Nephron progenitor cell (in vitro differentiated cells): ENCODE data around the gene PTBP1.

Source experiments
- DNase-seq: peaks from one replicate; pipeline ENCODE4 v3.0.0; 2021
- H3K27ac Mint-ChIP-seq: 2 replicates; pipeline ENCODE4 v1.8.0; 2021; ENCODE audit warnings: mild to moderate bottlenecking, moderate library complexity, mixed read lengths
- H3K27me3 Mint-ChIP-seq: 2 replicates; pipeline ENCODE4 v1.8.0; 2021; ENCODE audit warnings: mild to moderate bottlenecking, low read depth, mixed read lengths; ENCODE audit not compliant: poor library complexity
- H3K36me3 Mint-ChIP-seq: 2 replicates; pipeline ENCODE4 v1.8.0; 2021; ENCODE audit warnings: low read depth, mixed read lengths
- H3K4me1 Mint-ChIP-seq: 2 replicates; pipeline ENCODE4 v1.8.0; 2021; ENCODE audit warnings: mixed read lengths
- H3K4me3 Mint-ChIP-seq: 2 replicates; pipeline ENCODE4 v1.8.0; 2021; ENCODE audit warnings: mild to moderate bottlenecking, moderate library complexity, mixed read lengths
- H3K9me3 Mint-ChIP-seq: 2 replicates; pipeline ENCODE4 v1.8.0; 2021; ENCODE audit warnings: mild to moderate bottlenecking, moderate library complexity, mixed read lengths
- CTCF ChIP-seq: fragments of 200-600 bp; sonication (generic); IDR thresholded peaks from 2 replicates; pipeline ENCODE4 v1.5.0; 2021; ENCODE audit warnings: antibody characterized with exemption

PTBP1 gene

GRCh38 chr19:797528-798414, 519 bp downstream of the PTBP1 start:
- peak overlapping the region; percentile 96 for H3K4me3 Mint-ChIP-seq
- peaks cover 51% of the 10 kb centered on the region for H3K4me1 Mint-ChIP-seq
- no peaks in the 10 kb centered on the region for H3K9me3 Mint-ChIP-seq
- peak; percentile 85 for DNase-seq
- peaks cover 11% of the 10 kb centered on the region for H3K36me3 Mint-ChIP-seq
- no peaks in the 10 kb centered on the region for H3K27me3 Mint-ChIP-seq
- H3K27ac Mint-ChIP-seq = peak overlapping the region; percentile 96
- TF ChIP-seq CTCF = no peak

- no peaks in the 10 kb centered on the region for H3K27me3 Mint-ChIP-seq
- H3K9me3 Mint-ChIP-seq = no peaks in the 10 kb centered on the region
- H3K4me3 Mint-ChIP-seq = peak overlapping the region; percentile 96
- peak overlapping the region; percentile 98 for H3K27ac Mint-ChIP-seq
- no peak for TF ChIP-seq CTCF
- DNase-seq = no peak
- H3K4me1 Mint-ChIP-seq = peaks cover 56% of the 10 kb centered on the region
- H3K36me3 Mint-ChIP-seq = peaks cover 17% of the 10 kb centered on the region
Measured at GRCh38 chr19:798415-799075, 1.3 kb downstream of the PTBP1 start.

GRCh38 chr19:799076-799881, 2.0 kb downstream of the PTBP1 start:
- Mint-ChIP-seq H3K27ac (peak overlapping the region; percentile 98), H3K4me3 (peak overlapping the region; percentile 96), H3K36me3 (peaks cover 22% of the 10 kb centered on the region), H3K27me3 (no peaks in the 10 kb centered on the region), H3K4me1 (peaks cover 54% of the 10 kb centered on the region), H3K9me3 (no peaks in the 10 kb centered on the region)
- TF ChIP-seq CTCF = no peak
- DNase-seq = peak; percentile 42

- Mint-ChIP-seq H3K27me3 (no peaks in the 10 kb centered on the region), H3K27ac (peak overlapping the region; percentile 98), H3K4me3 (peak overlapping the region; percentile 96), H3K4me1 (peaks cover 54% of the 10 kb centered on the region), H3K36me3 (peaks cover 27% of the 10 kb centered on the region), H3K9me3 (no peaks in the 10 kb centered on the region)
- DNase-seq = no peak
- TF ChIP-seq CTCF = no peak
Measured at GRCh38 chr19:800360-801029, 3.2 kb downstream of the PTBP1 start.

- no peak for TF ChIP-seq CTCF
Measured at GRCh38 chr19:801030-801860, 4.0 kb downstream of the PTBP1 start.

More at GRCh38 chr19:801030-801860, 4.0 kb downstream of the PTBP1 start:
- no peaks in the 10 kb centered on the region for H3K27me3 Mint-ChIP-seq
- DNase-seq = no peak
- H3K36me3 Mint-ChIP-seq = peaks cover 27% of the 10 kb centered on the region
- H3K4me3 Mint-ChIP-seq = peak overlapping the region; percentile 78
- peaks cover 54% of the 10 kb centered on the region for H3K4me1 Mint-ChIP-seq
- no peaks in the 10 kb centered on the region for H3K9me3 Mint-ChIP-seq
- H3K27ac Mint-ChIP-seq = peak overlapping the region; percentile 99
